Breast epithelium (tissue), 4 donors: Measurements from ENCODE around the gene SCYL2. TPM values are rescaled to one million over a fixed set of nuclear protein-coding genes. Genes with fewer than 3 reads are reported as not detected.

Experiments
- DNase-seq, 2 donors: peaks; one replicate each; pipeline ENCODE4 v3.0.0-alpha.2; 2019; ENCODE audit warnings: low spot score in 2 of 2
- H3K27ac ChIP-seq, 2 donors: fragments of 200-600 bp; sonication (generic) in 1 of 2; one replicate each; pipeline ENCODE4 v1.5.1; 2016 to 2019; ENCODE audit warnings: mild to moderate bottlenecking in 1 of 2
- H3K27me3 ChIP-seq, 2 donors: fragments of 200-600 bp; sonication (generic) in 1 of 2; one replicate each; pipeline versions ENCODE4 v1.5.1 to v1.6.0; 2017 to 2019; ENCODE audit warnings: control low read depth in 1 of 2, mild to moderate bottlenecking in 1 of 2
- H3K36me3 ChIP-seq: fragments of 200-600 bp; one replicate; pipeline ENCODE4 v1.5.1; 2019
- H3K4me1 ChIP-seq, 2 donors: fragments of 200-600 bp; sonication (generic); one replicate each; pipeline ENCODE4 v1.5.1; 2016 to 2019; ENCODE audit warnings: control low read depth in 1 of 2
- H3K4me3 ChIP-seq, 3 donors: fragments of 200-600 bp; sonication (generic); 1 replicate in 2 of 3; 2 replicates in 1 of 3; pipeline ENCODE4 v1.5.1; 2016 to 2019; ENCODE audit warnings: mild to moderate bottlenecking in 3 of 3, moderate library complexity in 2 of 3
- H3K9me3 ChIP-seq, 2 donors: fragments of 200-600 bp; sonication (generic) in 1 of 2; one replicate each; pipeline ENCODE4 v1.5.1; 2016 to 2019; ENCODE audit warnings: control low read depth in 1 of 2
- POLR2A ChIP-seq: fragments of 450-650 bp; IDR thresholded peaks from one replicate; pipeline ENCODE4 v1.6.1; 2016; ENCODE audit warnings: antibody characterized with exemption, mild to moderate bottlenecking, moderate library complexity
- POLR2AphosphoS5 ChIP-seq, 3 donors: sonication (generic); formaldehyde crosslinking; IDR thresholded peaks; one replicate each; pipeline ENCODE4 v1.6.1; 2017; ENCODE audit warnings: antibody characterized with exemption in 3 of 3
- intact Hi-C: fragments of 100-400 bp; cut with DNase I; formaldehyde crosslinking; loops from one replicate; pipeline ENCODE4 v1.15.1; 2023; ENCODE audit warnings: low total_unique reads
- total RNA-seq, 3 donors: library from RNA; depleted of rRNA; stranded (reverse); fragments of >200 nt; gene quantifications; one replicate each; pipeline ENCODE4 v1.1.0, GENCODE V29; 2016
- TF ChIP-seq, protein P1 (sequence below), 3 donors: fragments of 450-650 bp; IDR thresholded peaks; one replicate each; pipeline ENCODE4 v1.5.1; 2016 to 2017; ENCODE audit warnings: antibody characterized with exemption in 3 of 3, mild to moderate bottlenecking in 3 of 3, moderate library complexity in 3 of 3

SCYL2 gene
- total RNA-seq, 3 donors from 2014 or later = 39.4 to 92.2 (median 53.7) TPM

DNA sequence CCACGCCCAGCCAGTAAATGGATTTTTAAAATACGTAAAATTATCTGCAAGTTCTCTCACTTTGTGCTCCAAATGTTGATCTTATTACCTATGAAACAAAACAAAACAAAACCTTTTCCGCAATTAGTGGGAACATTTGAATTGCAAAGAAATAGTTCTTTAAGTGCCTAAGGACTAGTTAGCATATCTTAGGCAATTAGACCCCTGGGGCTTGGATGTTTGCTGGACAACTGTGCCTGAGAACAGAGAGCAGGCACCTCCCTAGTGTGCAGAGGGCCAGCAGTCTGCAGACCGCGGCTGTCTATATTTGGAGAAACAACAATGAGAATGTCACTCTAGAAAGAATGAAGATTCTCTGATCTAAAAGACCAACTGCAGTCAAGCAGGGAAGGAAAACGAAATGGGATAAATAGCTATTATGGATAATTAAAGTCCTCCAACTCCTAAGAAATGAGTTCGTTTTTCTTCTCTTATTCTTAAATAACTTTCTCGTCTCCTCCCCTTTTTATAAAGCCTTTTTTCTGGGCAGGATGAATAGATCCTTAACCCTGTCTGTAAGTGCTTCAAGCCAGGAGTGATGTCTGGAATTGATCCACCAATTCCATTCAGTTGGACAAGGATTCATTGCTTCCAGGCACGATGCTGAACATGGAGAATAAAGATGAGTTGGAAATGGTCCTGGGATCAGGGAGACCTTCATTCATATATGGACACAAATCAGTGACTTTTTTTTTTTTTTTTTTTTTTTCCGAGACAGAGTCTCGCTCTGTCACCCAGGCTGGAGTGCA is 106.1 kb downstream of the SCYL2 start:
- Histone ChIP-seq H3K36me3 (no peaks in the 10 kb centered on the region), H3K9me3 (no peaks in the 10 kb centered on the region), H3K4me1 (no peaks in the 10 kb centered on the region), H3K27me3 (no peaks in the 10 kb centered on the region), H3K4me3 (no peak overlapping the region), H3K27ac (no peak overlapping the region)
- no peak for DNase-seq
- intact Hi-C loops = no loop called here
- TF ChIP-seq, protein P1, sequence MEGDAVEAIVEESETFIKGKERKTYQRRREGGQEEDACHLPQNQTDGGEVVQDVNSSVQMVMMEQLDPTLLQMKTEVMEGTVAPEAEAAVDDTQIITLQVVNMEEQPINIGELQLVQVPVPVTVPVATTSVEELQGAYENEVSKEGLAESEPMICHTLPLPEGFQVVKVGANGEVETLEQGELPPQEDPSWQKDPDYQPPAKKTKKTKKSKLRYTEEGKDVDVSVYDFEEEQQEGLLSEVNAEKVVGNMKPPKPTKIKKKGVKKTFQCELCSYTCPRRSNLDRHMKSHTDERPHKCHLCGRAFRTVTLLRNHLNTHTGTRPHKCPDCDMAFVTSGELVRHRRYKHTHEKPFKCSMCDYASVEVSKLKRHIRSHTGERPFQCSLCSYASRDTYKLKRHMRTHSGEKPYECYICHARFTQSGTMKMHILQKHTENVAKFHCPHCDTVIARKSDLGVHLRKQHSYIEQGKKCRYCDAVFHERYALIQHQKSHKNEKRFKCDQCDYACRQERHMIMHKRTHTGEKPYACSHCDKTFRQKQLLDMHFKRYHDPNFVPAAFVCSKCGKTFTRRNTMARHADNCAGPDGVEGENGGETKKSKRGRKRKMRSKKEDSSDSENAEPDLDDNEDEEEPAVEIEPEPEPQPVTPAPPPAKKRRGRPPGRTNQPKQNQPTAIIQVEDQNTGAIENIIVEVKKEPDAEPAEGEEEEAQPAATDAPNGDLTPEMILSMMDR (IDR thresholded peaks at IDR 0.05) = no peak
- no peak for TF ChIP-seq POLR2AphosphoS5 (IDR thresholded peaks at IDR 0.05)
- TF ChIP-seq POLR2A = no peak

DNA sequence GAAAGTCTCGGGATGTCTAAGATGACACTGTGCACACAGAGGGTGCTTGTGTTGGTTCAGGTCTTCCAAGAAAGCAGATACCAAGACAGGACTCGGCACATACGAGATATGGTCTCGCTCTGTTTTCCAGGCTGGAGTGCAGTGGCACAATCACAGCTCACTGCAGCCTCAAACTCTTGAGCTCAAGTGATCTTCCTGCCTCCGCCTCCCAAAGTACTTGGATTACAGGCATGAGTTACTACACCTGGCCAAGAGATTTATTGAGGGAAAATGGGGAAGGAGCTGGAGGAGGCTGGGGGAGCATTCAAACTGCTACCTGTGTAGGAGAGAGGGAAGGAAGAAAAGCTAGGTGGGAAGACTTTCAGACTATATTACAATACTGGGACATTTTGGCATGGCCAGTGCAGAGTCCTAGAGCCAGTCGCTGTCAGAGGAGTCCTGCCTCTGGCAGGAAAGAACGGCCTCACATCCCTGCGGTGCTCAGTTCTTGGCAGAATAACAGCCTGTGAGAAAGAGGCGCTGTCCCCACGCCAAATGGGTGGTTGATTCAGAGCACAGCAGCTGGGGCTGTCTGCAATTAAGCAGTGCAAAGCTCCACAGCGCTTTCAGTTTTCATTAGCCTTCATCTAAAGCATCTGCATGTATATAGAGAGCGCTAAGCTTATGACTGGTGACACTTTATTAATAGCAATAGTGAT is 108.2 kb downstream of the SCYL2 start:
- no peaks in the 10 kb centered on the region for H3K27me3 ChIP-seq
- TF ChIP-seq, protein P1 (IDR thresholded peaks at IDR 0.05) = no peak
- TF ChIP-seq POLR2AphosphoS5 (IDR thresholded peaks at IDR 0.05) (no peak), POLR2A (no peak)
- no peak overlapping the region for H3K27ac ChIP-seq
- intact Hi-C loops = no loop called here
- H3K36me3 ChIP-seq = no peaks in the 10 kb centered on the region
- no peaks in the 10 kb centered on the region for H3K9me3 ChIP-seq
- no peak overlapping the region for H3K4me3 ChIP-seq
- H3K4me1 ChIP-seq = no peaks in the 10 kb centered on the region
- no peak for DNase-seq

DNA sequence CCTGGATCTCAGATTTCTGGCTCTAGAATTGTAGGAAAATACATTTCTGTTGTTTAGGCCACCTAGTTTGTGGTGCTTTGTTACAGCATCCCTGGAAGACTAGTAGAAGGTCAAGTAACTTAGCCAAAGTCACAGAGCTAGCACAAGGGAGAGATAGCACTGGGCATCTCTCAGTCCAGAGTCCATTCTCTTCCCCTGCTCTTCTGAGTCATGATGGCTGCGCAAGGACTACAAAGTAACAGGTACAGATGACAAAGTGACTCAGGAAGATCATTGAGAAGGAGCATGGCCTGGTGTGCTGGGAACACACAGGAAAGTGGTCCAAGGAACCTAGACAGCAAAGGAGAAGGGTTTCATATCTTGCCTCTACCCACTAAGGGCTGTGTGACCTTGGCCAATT is 109.2 kb downstream of the SCYL2 start:
- H3K9me3 ChIP-seq = no peaks in the 10 kb centered on the region
- no peak overlapping the region for H3K27ac ChIP-seq
- no peak for TF ChIP-seq POLR2AphosphoS5 (IDR thresholded peaks at IDR 0.05)
- no peak for TF ChIP-seq POLR2A
- TF ChIP-seq, protein P1 (IDR thresholded peaks at IDR 0.05) = no peak
- no peaks in the 10 kb centered on the region for H3K27me3 ChIP-seq
- H3K4me3 ChIP-seq = no peak overlapping the region
- H3K4me1 ChIP-seq = no peaks in the 10 kb centered on the region
- H3K36me3 ChIP-seq = no peaks in the 10 kb centered on the region
- no peak for DNase-seq
- intact Hi-C loops = no loop called here

DNA sequence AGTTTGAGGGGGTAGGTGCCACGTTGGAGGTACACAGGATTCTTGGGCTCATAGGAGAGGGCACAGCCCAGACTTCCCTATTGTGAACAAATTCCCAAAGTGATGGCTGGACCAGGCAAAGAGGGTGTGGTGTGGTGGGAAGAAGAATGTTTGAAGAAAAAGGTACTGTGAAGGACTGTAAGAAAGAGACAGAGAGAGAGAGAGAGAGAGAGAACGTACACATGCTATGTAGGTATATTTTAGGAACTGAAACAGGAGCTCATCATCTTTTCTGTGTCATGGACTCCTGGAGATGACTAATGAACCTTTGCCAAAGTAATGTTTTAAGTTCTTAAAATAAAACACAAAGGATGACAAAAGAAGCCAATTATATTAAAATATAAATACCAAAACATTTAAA is 114.4 kb downstream of the SCYL2 start:
- intact Hi-C loops = no loop called here
- H3K4me3 ChIP-seq = no peak overlapping the region
- H3K36me3 ChIP-seq = no peaks in the 10 kb centered on the region
- no peaks in the 10 kb centered on the region for H3K4me1 ChIP-seq
- TF ChIP-seq POLR2AphosphoS5 (IDR thresholded peaks at IDR 0.05) = no peak
- TF ChIP-seq, protein P1 (IDR thresholded peaks at IDR 0.05) = no peak
- no peak for TF ChIP-seq POLR2A
- no peaks in the 10 kb centered on the region for H3K9me3 ChIP-seq
- no peak for DNase-seq
- no peaks in the 10 kb centered on the region for H3K27me3 ChIP-seq
- H3K27ac ChIP-seq = no peak overlapping the region

DNA sequence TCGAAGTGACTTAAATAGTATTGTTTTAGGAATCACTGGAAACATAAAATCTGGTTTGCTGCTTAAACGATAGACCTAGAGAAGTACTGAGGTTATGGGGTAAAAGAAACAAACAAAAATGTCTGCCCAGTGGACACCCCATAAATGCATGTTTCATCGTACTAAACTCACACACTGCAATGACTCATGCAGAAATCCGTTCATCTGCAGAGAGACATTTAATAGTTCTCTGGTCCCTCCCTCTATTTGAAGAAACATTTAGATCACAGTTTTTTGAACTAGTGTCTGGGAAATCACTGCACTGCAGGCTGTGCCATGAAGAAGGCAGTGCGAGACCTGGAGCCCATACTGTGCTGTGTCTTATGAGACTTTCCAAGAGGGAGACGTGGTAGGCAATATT is 115.4 kb downstream of the SCYL2 start:
- Histone ChIP-seq H3K4me3 (no peak overlapping the region), H3K36me3 (no peaks in the 10 kb centered on the region), H3K4me1 (no peaks in the 10 kb centered on the region), H3K27ac (no peak overlapping the region), H3K27me3 (no peaks in the 10 kb centered on the region), H3K9me3 (no peaks in the 10 kb centered on the region)
- TF ChIP-seq, protein P1 (IDR thresholded peaks at IDR 0.05) = no peak
- TF ChIP-seq POLR2AphosphoS5 (IDR thresholded peaks at IDR 0.05) (no peak), POLR2A (no peak)
- intact Hi-C loops = no loop called here
- no peak for DNase-seq
